MM.1S (cell line): ENCODE data around the gene SLC4A3.

ENCODE experiments used
- CTCF ChIP-seq: fragments of 300-600 bp; sonication (generic); IDR thresholded peaks from 2 replicates; pipeline ENCODE4 v1.5.1; 2016; ENCODE audit warnings: antibody characterized with exemption, low read length, mixed read lengths
- EZH2 ChIP-seq: fragments of 300-600 bp; sonication (generic); optimal IDR thresholded peaks from 2 replicates; pipeline ENCODE3; 2017; ENCODE audit warnings: low read depth, mild to moderate bottlenecking, antibody characterized with exemption, low read length, mixed read lengths

- no peak for TF ChIP-seq CTCF
- no peak for TF ChIP-seq EZH2
These were observed 10.4 kb downstream of the SLC4A3 start for GRCh38 chr2:219637842-219638185.
